Smooth muscle cell (in vitro differentiated cells): ENCODE measurements around the gene EXOC3. TPM values are rescaled to one million over a fixed set of nuclear protein-coding genes. Genes with fewer than 3 reads are reported as not detected.

Source experiments
- DNase-seq: peaks from one replicate; lab custom pipeline; 2025; ENCODE audit not compliant: unreplicated experiment; lab: John Stamatoyannopoulos, UW
- H2AFZ ChIP-seq: fragments of 200-600 bp; sonication (generic); 2 replicates; pipeline ENCODE4 v1.6.0; 2016; ENCODE audit warnings: antibody characterized with exemption, low read depth, mild to moderate bottlenecking
- H3F3A ChIP-seq: fragments of 200-600 bp; sonication (generic); 2 replicates; pipeline ENCODE4 v1.6.0; 2017; ENCODE audit warnings: antibody characterized with exemption, low read depth
- H3K27ac ChIP-seq: fragments of 200-600 bp; sonication (generic); 2 replicates; pipeline ENCODE4 v1.5.1; 2016; ENCODE audit warnings: low read depth, mild to moderate bottlenecking
- H3K27me3 ChIP-seq: fragments of 200-600 bp; sonication (generic); 2 replicates; pipeline ENCODE4 v1.6.1; 2016; ENCODE audit warnings: low read depth, mild to moderate bottlenecking
- H3K36me3 ChIP-seq: fragments of 200-600 bp; sonication (generic); 2 replicates; pipeline ENCODE4 v1.5.1; 2016; ENCODE audit warnings: low read depth
- H3K4me1 ChIP-seq: fragments of 200-600 bp; sonication (generic); 2 replicates; pipeline ENCODE4 v1.5.1; 2016; ENCODE audit warnings: low read depth
- H3K4me2 ChIP-seq: fragments of 200-600 bp; sonication (generic); 2 replicates; pipeline ENCODE4 v1.6.0; 2016; ENCODE audit warnings: mild to moderate bottlenecking
- H3K4me3 ChIP-seq: fragments of 200-600 bp; sonication (generic); 2 replicates; pipeline ENCODE4 v1.5.1; 2016; ENCODE audit warnings: mild to moderate bottlenecking
- H3K79me2 ChIP-seq: fragments of 200-600 bp; sonication (generic); 2 replicates; pipeline ENCODE4 v1.6.0; 2016; ENCODE audit warnings: low read depth, mild to moderate bottlenecking
- H3K9ac ChIP-seq: fragments of 200-600 bp; sonication (generic); 2 replicates; pipeline ENCODE4 v1.6.0; 2016; ENCODE audit warnings: low read depth
- H3K9me3 ChIP-seq: fragments of 200-600 bp; sonication (generic); replicated peaks from 2 replicates; pipeline ENCODE4 v1.5.1; 2016; ENCODE audit warnings: low read depth
- H4K20me1 ChIP-seq: fragments of 200-600 bp; sonication (generic); 2 replicates; pipeline ENCODE4 v1.6.0; 2016; ENCODE audit warnings: low read depth
- CTCF ChIP-seq: fragments of 200-600 bp; sonication (generic); IDR thresholded peaks from 2 replicates; pipeline ENCODE4 v1.5.1; 2017; ENCODE audit warnings: borderline replicate concordance, mild to moderate bottlenecking, antibody characterized with exemption; ENCODE audit not compliant: insufficient read depth, poor library complexity, severe bottlenecking
- WGBS: methylation state at CpG from one replicate; pipeline ENCODE4 v1.1.7; 2016; ENCODE audit warnings: low lambda C conversion rate; 5-methylcytosine and 5-hydroxymethylcytosine counted together
- polyA plus RNA-seq: library from polyadenylated mRNA; unstranded; fragments of >200 nt; fragmentation: Nextera tagmentation; extraction: Ambion mirVana; gene quantifications from 2 replicates; pipeline ENCODE4 v1.2.1, GENCODE V29; 2016
- total RNA-seq: library from RNA; depleted of rRNA; stranded (reverse); fragments of >200 nt; gene quantifications from 2 replicates; pipeline ENCODE4 v1.2.3, GENCODE V29; 2014

Gene EXOC3
- total and polyA plus RNA-seq, 2 experiments from 2014 or later, result 23.6 to 30.5 TPM

- Histone ChIP-seq H3K9me3 (no peaks in the 10 kb centered on the region), H4K20me1 (no peaks in the 10 kb centered on the region), H3F3A (no peaks in the 10 kb centered on the region), H3K4me3 (no peak overlapping the region), H3K36me3 (no peaks in the 10 kb centered on the region), H3K27me3 (no peaks in the 10 kb centered on the region), H3K79me2 (no peaks in the 10 kb centered on the region), H3K4me1 (no peaks in the 10 kb centered on the region), H2AFZ (no peak overlapping the region), H3K9ac (no peak overlapping the region), H3K4me2 (no peak overlapping the region), H3K27ac (no peak overlapping the region)
- DNase-seq, result no peak
- 94% methylated on average over 13 of the region's 24 CpGs for WGBS
- TF ChIP-seq CTCF, result no peak
Observed at GRCh38 chr5:482021-482420, 39.0 kb downstream of the EXOC3 start.

DNA sequence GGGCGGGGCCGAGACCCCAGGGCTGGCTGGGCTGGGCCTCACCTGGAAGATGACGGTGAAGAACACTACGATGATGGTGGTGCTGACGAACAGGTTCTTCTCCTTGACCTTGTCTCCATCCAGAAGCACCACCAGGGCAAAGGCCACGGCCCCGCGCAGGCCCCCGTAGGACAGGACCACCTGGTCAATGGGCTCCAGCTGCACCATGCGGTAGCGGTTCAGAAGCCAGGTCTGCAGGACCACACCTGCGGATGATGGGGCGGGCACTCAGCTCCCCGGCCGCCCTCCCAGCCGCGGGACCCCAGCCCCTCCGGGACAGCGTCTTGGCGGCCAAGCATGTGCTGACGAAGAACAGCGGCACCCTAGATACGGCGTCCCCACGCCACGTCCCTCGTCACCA lies 39.5 kb downstream of the EXOC3 start:
- no peak for TF ChIP-seq CTCF
- no peaks in the 10 kb centered on the region for H3K79me2 ChIP-seq
- H3K4me1 ChIP-seq, result no peaks in the 10 kb centered on the region
- H3K9me3 ChIP-seq, result no peaks in the 10 kb centered on the region
- no peak overlapping the region for H3K9ac ChIP-seq
- H3K4me3 ChIP-seq, result no peak overlapping the region
- H3K36me3 ChIP-seq, result no peaks in the 10 kb centered on the region
- no peaks in the 10 kb centered on the region for H3F3A ChIP-seq
- 95% methylated on average over 18 of the region's 27 CpGs for WGBS
- DNase-seq, result no peak
- H4K20me1 ChIP-seq, result no peaks in the 10 kb centered on the region
- no peak overlapping the region for H3K4me2 ChIP-seq
- no peak overlapping the region for H3K27ac ChIP-seq
- no peak overlapping the region for H2AFZ ChIP-seq
- H3K27me3 ChIP-seq, result no peaks in the 10 kb centered on the region

DNA sequence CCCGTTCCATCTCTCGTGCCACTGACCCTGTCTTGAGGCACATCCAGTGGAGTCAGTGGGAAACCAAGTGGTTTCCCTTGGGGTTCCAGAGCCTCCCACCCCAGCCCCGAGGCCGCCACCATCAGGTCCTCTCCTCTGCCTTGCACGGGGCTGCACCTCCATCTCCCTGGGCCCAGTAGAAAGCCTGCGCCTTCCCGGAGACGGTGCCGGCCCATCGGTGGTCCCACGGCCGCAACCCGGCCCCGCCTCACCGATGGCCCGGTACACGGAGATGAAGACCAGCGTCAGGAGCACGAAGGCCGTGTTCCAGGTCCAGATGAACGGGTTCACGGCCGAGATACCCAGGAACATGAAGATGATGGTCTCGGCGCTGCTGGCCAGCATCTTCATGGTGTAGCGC lies 40.0 kb downstream of the EXOC3 start:
- H3K79me2 ChIP-seq, result no peaks in the 10 kb centered on the region
- H3K27me3 ChIP-seq, result no peaks in the 10 kb centered on the region
- no peak overlapping the region for H3K9ac ChIP-seq
- no peak overlapping the region for H2AFZ ChIP-seq
- H3K9me3 ChIP-seq, result no peaks in the 10 kb centered on the region
- 96% methylated on average over 26 of the region's 26 CpGs for WGBS
- H3K4me1 ChIP-seq, result no peaks in the 10 kb centered on the region
- no peak for TF ChIP-seq CTCF
- no peaks in the 10 kb centered on the region for H3K36me3 ChIP-seq
- no peak overlapping the region for H3K4me3 ChIP-seq
- DNase-seq, result no peak
- no peak overlapping the region for H3K4me2 ChIP-seq
- H3K27ac ChIP-seq, result no peak overlapping the region
- H3F3A ChIP-seq, result no peaks in the 10 kb centered on the region
- H4K20me1 ChIP-seq, result no peaks in the 10 kb centered on the region

- Histone ChIP-seq H3K79me2 (no peaks in the 10 kb centered on the region), H3K4me2 (no peak overlapping the region), H3K9me3 (no peaks in the 10 kb centered on the region), H3K27ac (no peak overlapping the region), H3K36me3 (no peaks in the 10 kb centered on the region), H4K20me1 (no peaks in the 10 kb centered on the region), H3K4me1 (no peaks in the 10 kb centered on the region), H3K9ac (no peak overlapping the region), H3K27me3 (no peaks in the 10 kb centered on the region), H3K4me3 (no peak overlapping the region), H2AFZ (no peak overlapping the region), H3F3A (no peaks in the 10 kb centered on the region)
- 94% methylated on average over 32 of the region's 34 CpGs for WGBS
- DNase-seq, result no peak
- no peak for TF ChIP-seq CTCF
Observed at GRCh38 chr5:483434-484140, 40.6 kb downstream of the EXOC3 start.
